Measurements from ENCODE around the gene MAMLD1. TPM values are rescaled to one million over a fixed set of nuclear protein-coding genes. Genes with fewer than 3 reads are reported as not detected.

The MAMLD1 gene
- total and polyA plus RNA-seq, 2 of the 8 experiments (the other 6 are each of a cell fraction or from before 2014, with no cell fraction given): 0.09 to 0.26 TPM

- peak overlapping the region; percentile 77 to 86 for H3K4me2 ChIP-seq (ENCODE audit: insufficient read depth in 1 of 2, low read depth in 2 of 2, low read length in 2 of 2)
- H2BK120ac ChIP-seq (replicated peaks; ENCODE audit: low read depth, low read length): peak overlapping the region; percentile 80
- no peaks in the 10 kb centered on the region for H3K9me3 ChIP-seq (ENCODE audit: insufficient read depth in 2 of 2, low read depth in 1 of 2, low read length in 1 of 2)
- no peak overlapping the region; a peak in 2 of 7 replicates for H3K9ac ChIP-seq (replicated peaks in 1 of 4; ENCODE audit: extremely low read depth in 1 of 4, low read depth in 3 of 4, low read length in 3 of 4)
- H3K79me1 ChIP-seq (ENCODE audit: low read depth, low read length): no peaks in the 10 kb centered on the region
- TF ChIP-seq KDM1A (IDR thresholded peaks at IDR 0.05; ENCODE audit: borderline replicate concordance, low read length) (peak; percentile 46; the same call in 1 of the 2 replicates), SP4 (IDR thresholded peaks at IDR 0.05; ENCODE audit: low read length) (no peak)
- H3K14ac ChIP-seq (ENCODE audit: insufficient read length): no peak overlapping the region
- peak overlapping the region; percentile 87 for H2BK20ac ChIP-seq (ENCODE audit: low read length)
- peak overlapping the region; percentile 19 for H4K5ac ChIP-seq (ENCODE audit: insufficient read length, low read depth, low read length)
- H3K4ac ChIP-seq (replicated peaks; ENCODE audit: insufficient read length, low read depth, low read length): peak overlapping the region; percentile 95
- FAIRE-seq: no peak
- no peak for DNase-seq (ENCODE audit: low read depth in 1 of 2, low spot score in 2 of 2)
- H2AFZ ChIP-seq (ENCODE audit: low read length): no peak overlapping the region
- peaks cover 7 to 37% (median 20%) of the 10 kb centered on the region in 4 experiments; a peak in 6 of 7 replicates for H3K4me1 ChIP-seq (replicated peaks in 1 of 4; ENCODE audit: control insufficient read depth in 3 of 4, insufficient read depth in 4 of 4, low read length in 3 of 4)
- ChIA-PET POLR2A (ENCODE audit: partially characterized antibody) (interaction anchor here (1.0 to 1.1 kb wide), 2 partner anchors 9 to 38 kb away, joined by 3 read pairs; no protein-coding TSS in a partner anchor), CTCF (ENCODE audit: partially characterized antibody) (interaction anchor here (1.7 kb wide), 1 partner anchor 29 kb away, joined by 3 read pairs; no protein-coding TSS in a partner anchor)
- peak overlapping the region; percentile 94; the same call in 1 of the 2 replicates for H2BK5ac ChIP-seq (ENCODE audit: low read depth, low read length)
- no peak overlapping the region for H3K23ac ChIP-seq (ENCODE audit: insufficient read length)
- WGBS, 2 experiments (ENCODE audit: extremely low coverage in 1 of 2, insufficient coverage in 1 of 2, insufficient read length in 1 of 2, insufficient replicate concordance in 2 of 2, low coverage in 1 of 2, low lambda C conversion rate in 2 of 2, missing lambda C conversion rate in 1 of 2): 72% methylated on average over 4 of the region's 5 CpGs; no CpG with 5 or more reads in 1 of the 2 experiments
- H4K8ac ChIP-seq (ENCODE audit: extremely low read depth, insufficient read depth, low read length): no peak overlapping the region
- H4K91ac ChIP-seq (replicated peaks; ENCODE audit: insufficient read length, low read length): peak overlapping the region; percentile 97
- peak overlapping the region; percentile 85 for H3K27ac ChIP-seq (ENCODE audit: low read depth, low read length)
- H3K23me2 ChIP-seq (ENCODE audit: low read depth, low read length): no peaks in the 10 kb centered on the region
- no peaks in the 10 kb centered on the region for H3K27me3 ChIP-seq (replicated peaks in 1 of 4; ENCODE audit: control insufficient read depth in 3 of 4, extremely low read depth in 1 of 4, insufficient read depth in 3 of 4, low read length in 3 of 4)
- H3K56ac ChIP-seq (replicated peaks; ENCODE audit: insufficient read length, low read depth, low read length): peak overlapping the region; percentile 42
- peak overlapping the region in 1 of 4 experiments; percentile 54; a peak in 1 of 8 replicates for H3K4me3 ChIP-seq (ENCODE audit: extremely low read depth in 1 of 4, insufficient read depth in 2 of 4, low read depth in 3 of 4, low read length in 4 of 4)
- H2BK15ac ChIP-seq (ENCODE audit: low read length): no peak overlapping the region
- H3K18ac ChIP-seq (ENCODE audit: extremely low read depth, low read length): peak overlapping the region; percentile 80
- peak overlapping the region; percentile 65; the same call in 1 of the 2 replicates for H2AK5ac ChIP-seq (ENCODE audit: low read depth, low read length)
- no peaks in the 10 kb centered on the region for H3K36me3 ChIP-seq (ENCODE audit: control insufficient read depth in 2 of 4, insufficient read depth in 4 of 4, low read length in 3 of 4)
- no peaks in the 10 kb centered on the region for H4K20me1 ChIP-seq (replicated peaks in 1 of 2; ENCODE audit: control insufficient read depth in 1 of 2, insufficient read depth in 2 of 2, low read length in 2 of 2)
- no peaks in the 10 kb centered on the region for H3K79me2 ChIP-seq (ENCODE audit: control insufficient read depth in 1 of 2, insufficient read depth in 2 of 2, low read length in 2 of 2)
- H2BK12ac ChIP-seq (ENCODE audit: low read depth, low read length): peak overlapping the region; percentile 35; the same call in 1 of the 2 replicates
Observed at GRCh38 chrX:150508018-150508417, 144.9 kb downstream of the MAMLD1 start.
